H1 (cell line): Measurements from ENCODE around the gene WNT7A. TPM values are rescaled to one million over a fixed set of nuclear protein-coding genes. Genes with fewer than 3 reads are reported as not detected.

Experiments used
- ATF3 ChIP-seq: IDR thresholded peaks from 2 replicates; pipeline ENCODE4 v1.6.1; 2011; ENCODE audit warnings: low read depth, mild to moderate bottlenecking, low read length; ENCODE audit not compliant: insufficient read depth
- CHD7 ChIP-seq: fragments of 300-600 bp; sonication (generic); IDR thresholded peaks from 2 replicates; pipeline ENCODE4 v1.7.1; 2012; ENCODE audit warnings: low read length, moderate library complexity, mild to moderate bottlenecking, inconsistent platforms; ENCODE audit not compliant: insufficient replicate concordance
- JUND ChIP-seq: IDR thresholded peaks from 2 replicates; pipeline ENCODE4 v1.6.1; 2011; ENCODE audit warnings: mild to moderate bottlenecking, improper control_type of control experiment, low read length
- POLR2AphosphoS5 ChIP-seq: IDR thresholded peaks from 2 replicates; pipeline ENCODE4 v1.6.1; 2011; ENCODE audit warnings: low read depth, low read length
- RNF2 ChIP-seq: fragments of 200-900, 300-1000 bp; sonication (generic); IDR thresholded peaks from 2 replicates; pipeline ENCODE4 v1.7.1; 2016; ENCODE audit warnings: borderline replicate concordance, low read depth, mild to moderate bottlenecking, antibody characterized with exemption, low read length; ENCODE audit not compliant: poor library complexity, severe bottlenecking; ENCODE audit errors: missing control alignments
- SAP30 ChIP-seq: fragments of 300-600 bp; sonication (generic); IDR thresholded peaks from 2 replicates; pipeline ENCODE4 v1.7.1; 2012; ENCODE audit warnings: low read length, moderate library complexity, mild to moderate bottlenecking, inconsistent platforms; ENCODE audit not compliant: insufficient read depth, insufficient replicate concordance
- SRF ChIP-seq: IDR thresholded peaks from 2 replicates; pipeline ENCODE4 v1.6.1; 2011; ENCODE audit warnings: mild to moderate bottlenecking, low read depth, low read length, moderate library complexity
- polyA plus RNA-seq, 7 experiments: library from polyadenylated mRNA; depleted of rRNA in 3 of 7; stranded (reverse) in 5 of 7; unstranded in 2 of 7; fragments of >200 nt in 5 of 7; fragments of 200-250 nt in 2 of 7; gene quantifications; 1 replicate in 5 of 7; 2 replicates in 1 of 7; 4 replicates in 1 of 7; pipeline versions ENCODE4 v1.2.1 to v1.2.3, GENCODE V29; 2011 to 2013; ENCODE audit warnings: missing spikeins in 2 of 7, mixed read lengths in 2 of 7
- total RNA-seq: library from RNA; stranded (reverse); fragmentation: NEBNext Ultra II Directional; extraction: Animal tissue kit (Norgen Biotek cat#: 25700); gene quantifications from 2 replicates; pipeline ENCODE4 v1.2.1, GENCODE V29; 2021

WNT7A gene
- total and polyA plus RNA-seq, 2 of the 8 experiments (the other 6 are each of a cell fraction or from before 2014, with no cell fraction given): 0.02 TPM; not detected in 1

- TF ChIP-seq CHD7 (no peak), SRF (no peak), JUND (no peak), RNF2 (no peak), SAP30 (no peak), POLR2AphosphoS5 (no peak), ATF3 (no peak)
These were observed 13.6 kb downstream of the WNT7A start (continued) for GRCh38 chr3:13866041-13866965.
